Panc1 (cell line): ENCODE data around the gene WDR90. TPM values are rescaled to one million over a fixed set of nuclear protein-coding genes. Genes with fewer than 3 reads are reported as not detected.

ENCODE experiments used
- ATAC-seq: fragments of 200-7000 bp; cut with Tn5 transposase; 2 replicates; pipeline ENCODE4 v1.9.1; 2020; ENCODE audit warnings: mild to moderate bottlenecking, moderate library complexity
- BruUV-seq: library from RNA; stranded (reverse); fragments of 400-500 nt; replicated peaks from 2 replicates; lab custom pipeline; 2021; lab: Mats Ljungman, UMichigan
- CTCF ChIA-PET: fragments of 300-600 bp; sonication (Branson Sonifier 250); formaldehyde crosslinking; loops from one replicate; lab custom pipeline; 2022; ENCODE audit warnings: antibody characterized with exemption; lab: Charles Lee
- POLR2A ChIA-PET: fragments of 300-600 bp; sonication (Branson Sonifier 250); formaldehyde crosslinking; loops from one replicate; lab custom pipeline; 2022; ENCODE audit warnings: antibody characterized with exemption; lab: Charles Lee
- DNase-seq: peaks from one replicate; pipeline ENCODE4 v3.0.0-alpha.2; 2010; ENCODE audit warnings: low read depth, low spot score
- H3K27ac ChIP-seq: 2 replicates; pipeline ENCODE4 v1.5.1; 2011; ENCODE audit warnings: mild to moderate bottlenecking, low read length, inconsistent platforms
- H3K27me3 ChIP-seq: fragments of 200-500 bp; sonication (Bioruptor generic); 2 replicates; pipeline ENCODE4 v1.6.0; 2014; ENCODE audit warnings: low read length, inconsistent platforms; ENCODE audit not compliant: control insufficient read depth, insufficient read depth
- H3K36me3 ChIP-seq: fragments of 200-500 bp; sonication (Bioruptor generic); 2 replicates; pipeline ENCODE4 v1.5.1; 2014; ENCODE audit warnings: inconsistent platforms, mild to moderate bottlenecking, low read length, moderate library complexity; ENCODE audit not compliant: control insufficient read depth, insufficient read depth
- H3K4me1 ChIP-seq: 2 replicates; pipeline ENCODE4 v1.5.1; 2011; ENCODE audit warnings: inconsistent platforms, mild to moderate bottlenecking, low read length, moderate library complexity; ENCODE audit not compliant: control insufficient read depth, insufficient read depth
- H3K4me3 ChIP-seq, 2 experiments: 2 replicates each; pipeline ENCODE4 v1.5.1; 2011 to 2012; ENCODE audit warnings: low read depth in 2 of 2, low read length in 2 of 2, mild to moderate bottlenecking in 2 of 2, inconsistent platforms in 1 of 2, moderate library complexity in 1 of 2
- H3K9me3 ChIP-seq: fragments of 200-500 bp; sonication (Bioruptor generic); 2 replicates; pipeline ENCODE4 v1.5.1; 2014; ENCODE audit warnings: low read depth, mild to moderate bottlenecking, inconsistent platforms, low read length, moderate library complexity; ENCODE audit not compliant: control insufficient read depth, insufficient read depth
- CTCF ChIP-seq: fragments of 450-650 bp; IDR thresholded peaks from 2 replicates; pipeline ENCODE4 v1.5.1; 2017; ENCODE audit warnings: mild to moderate bottlenecking
- POLR2AphosphoS5 ChIP-seq: IDR thresholded peaks from 2 replicates; pipeline ENCODE4 v1.6.1; 2012; ENCODE audit warnings: mild to moderate bottlenecking, low read depth, low read length, moderate library complexity
- REST ChIP-seq, 2 experiments: IDR thresholded peaks; 2 replicates each; pipeline ENCODE4 v1.6.1; 2011 to 2012; ENCODE audit warnings: low read depth in 2 of 2, control low read depth in 1 of 2, low read length in 1 of 2, mild to moderate bottlenecking in 1 of 2, moderate library complexity in 1 of 2; ENCODE audit not compliant: insufficient read depth in 1 of 2
- SIN3A ChIP-seq: IDR thresholded peaks from 2 replicates; pipeline ENCODE4 v1.6.1; 2012; ENCODE audit warnings: low read depth, mild to moderate bottlenecking, low read length, moderate library complexity, borderline replicate concordance; ENCODE audit not compliant: insufficient read depth
- TCF7L2 ChIP-seq: IDR thresholded peaks from 2 replicates; pipeline ENCODE4 v1.6.1; 2011; ENCODE audit warnings: mild to moderate bottlenecking, low read depth, low read length, inconsistent platforms
- in situ Hi-C: cut with HindIII; loops from 2 replicates; pipeline ENCODE4 v1.10.0; 2016; ENCODE audit warnings: low sequenced_read_pairs, low pct_unique_long_range_greater_than_20kb
- intact Hi-C: fragments of 100-400 bp; cut with micrococcal nuclease; formaldehyde crosslinking; loops from one replicate; pipeline ENCODE4 v1.10.0; 2022; ENCODE audit not compliant: unreplicated experiment
- total RNA-seq: library from RNA; stranded (reverse); gene quantifications from one replicate; pipeline ENCODE4 v1.2.1, GENCODE V29; 2021; ENCODE audit not compliant: unreplicated experiment

Gene WDR90
- total RNA-seq, 1 experiment from 2014 or later: 58.9 TPM

GRCh38 chr16:642189-643049 lies 6.7 kb upstream of the WDR90 start:
- Histone ChIP-seq H3K27ac (peak overlapping the region; percentile 91), H3K4me3 (peak overlapping the region; percentile 64 to 75), H3K9me3 (no peaks in the 10 kb centered on the region), H3K4me1 (peaks cover 57% of the 10 kb centered on the region), H3K27me3 (no peaks in the 10 kb centered on the region), H3K36me3 (no peaks in the 10 kb centered on the region)
- intact Hi-C loops: no loop called here
- POLR2A ChIA-PET: no interaction called here
- TF ChIP-seq CTCF (no peak), TCF7L2 (no peak), POLR2AphosphoS5 (no peak), SIN3A (no peak), REST (IDR thresholded peaks at IDR 0.05; ENCODE audit: insufficient read depth in 1 of 2, low read depth in 2 of 2, low read length in 1 of 2) (no peak)
- peak; percentile 49 for ATAC-seq
- in situ Hi-C loops: no loop called here
- no peak for DNase-seq
- CTCF ChIA-PET: no interaction called here
- no TSS peak for BruUV-seq

GRCh38 chr16:643050-643368 lies 6.2 kb upstream of the WDR90 start:
- in situ Hi-C loops (no loop called here), intact Hi-C loops (no loop called here)
- H3K9me3 ChIP-seq: no peaks in the 10 kb centered on the region
- no peak for TF ChIP-seq CTCF
- no peak for TF ChIP-seq POLR2AphosphoS5
- no peak for TF ChIP-seq REST (IDR thresholded peaks at IDR 0.05; ENCODE audit: insufficient read depth in 1 of 2, low read depth in 2 of 2, low read length in 1 of 2)
- TF ChIP-seq SIN3A: no peak
- TF ChIP-seq TCF7L2: no peak
- H3K4me1 ChIP-seq: peaks cover 57% of the 10 kb centered on the region
- peak overlapping the region; percentile 64 to 75 for H3K4me3 ChIP-seq
- ATAC-seq (no peak), DNase-seq (no peak)
- peak overlapping the region; percentile 91 for H3K27ac ChIP-seq
- H3K36me3 ChIP-seq: no peaks in the 10 kb centered on the region
- no TSS peak for BruUV-seq
- CTCF ChIA-PET: no interaction called here
- POLR2A ChIA-PET: no interaction called here
- no peaks in the 10 kb centered on the region for H3K27me3 ChIP-seq
